ENCODE measurements around the gene PLCB3.

DNA sequence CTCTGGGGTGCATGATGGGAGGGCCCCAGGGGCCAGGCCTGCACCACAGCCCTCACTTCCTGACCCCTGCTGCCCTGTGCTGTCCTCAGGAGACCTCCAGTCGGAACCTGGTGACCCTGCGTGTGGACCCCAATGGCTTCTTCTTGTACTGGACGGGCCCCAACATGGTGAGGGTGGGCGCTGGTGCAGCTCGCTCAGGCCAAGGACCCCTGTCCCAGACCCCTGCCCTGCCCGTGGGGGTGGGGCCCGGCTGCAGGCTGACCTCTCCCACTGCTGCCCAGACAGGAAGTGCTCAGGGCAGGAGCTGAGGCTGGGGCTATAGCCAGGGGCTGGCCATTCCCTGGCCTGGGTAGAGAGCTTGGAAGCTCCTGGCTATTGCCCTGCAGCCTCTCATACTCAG lies 3.0 kb downstream of the PLCB3 start:
- TF ChIP-seq CTCF (IDR thresholded peaks at IDR 0.05; ENCODE audit: poor library complexity) = no peak
- no peak for TF ChIP-seq EZH2 (IDR thresholded peaks at IDR 0.05; ENCODE audit: borderline replicate concordance)
- no peak for TF ChIP-seq EZH2phosphoT487 (IDR thresholded peaks at IDR 0.05; ENCODE audit: low read depth, severe bottlenecking, unreplicated experiment)

Data from hepatocyte (in vitro differentiated cells).